ENCODE measurements around the gene SLC15A2.

The SLC15A2 gene

GRCh38 chr3:121989943-121990342, 95.7 kb downstream of the SLC15A2 start:
- no peak for DNase-seq

- DNase-seq = no peak
Measured at GRCh38 chr3:121992601-121993560, 98.7 kb downstream of the SLC15A2 start.

Data from activated CD4-positive, alpha-beta T cell treated with anti-CD3 and anti-CD28 coated beads for 48 hours (primary cell).